Type B pancreatic cell (in vitro differentiated cells): ENCODE measurements around the gene CHAF1A. TPM values are rescaled to one million over a fixed set of nuclear protein-coding genes. Genes with fewer than 3 reads are reported as not detected.

Experiments
- DNase-seq: peaks from one replicate; pipeline ENCODE4 v3.0.0; 2021; ENCODE audit warnings: mixed read lengths; ENCODE audit not compliant: unreplicated experiment; ENCODE audit errors: extremely low spot score
- H3K27ac Mint-ChIP-seq: 2 replicates; pipeline ENCODE4 v1.8.0; 2021; ENCODE audit warnings: mild to moderate bottlenecking, mixed read lengths
- H3K27me3 Mint-ChIP-seq: 2 replicates; pipeline ENCODE4 v1.8.0; 2021; ENCODE audit warnings: mixed read lengths
- H3K36me3 Mint-ChIP-seq: 2 replicates; pipeline ENCODE4 v1.8.0; 2021; ENCODE audit warnings: mixed read lengths
- H3K4me1 Mint-ChIP-seq: one replicate; pipeline ENCODE4 v1.8.0; 2021; ENCODE audit warnings: mixed read lengths; ENCODE audit not compliant: unreplicated experiment
- H3K4me3 Mint-ChIP-seq: 2 replicates; pipeline ENCODE4 v1.8.0; 2021; ENCODE audit warnings: mild to moderate bottlenecking, mixed read lengths
- H3K9me3 Mint-ChIP-seq: 2 replicates; pipeline ENCODE4 v1.8.0; 2021; ENCODE audit warnings: mixed read lengths
- total RNA-seq: library from RNA; stranded (reverse); gene quantifications from 2 replicates; pipeline ENCODE4 v1.2.1, GENCODE V29; 2021; ENCODE audit warnings: low replicate concordance
- TF ChIP-seq, protein P1 (sequence below): fragments of 200-600 bp; sonication (generic); conservative IDR thresholded peaks from 2 replicates; pipeline ENCODE4 v1.5.0; 2021; ENCODE audit warnings: antibody characterized with exemption, mild to moderate bottlenecking

Gene CHAF1A
- total RNA-seq, 1 donor from 2014 or later: 46.3 TPM

DNA sequence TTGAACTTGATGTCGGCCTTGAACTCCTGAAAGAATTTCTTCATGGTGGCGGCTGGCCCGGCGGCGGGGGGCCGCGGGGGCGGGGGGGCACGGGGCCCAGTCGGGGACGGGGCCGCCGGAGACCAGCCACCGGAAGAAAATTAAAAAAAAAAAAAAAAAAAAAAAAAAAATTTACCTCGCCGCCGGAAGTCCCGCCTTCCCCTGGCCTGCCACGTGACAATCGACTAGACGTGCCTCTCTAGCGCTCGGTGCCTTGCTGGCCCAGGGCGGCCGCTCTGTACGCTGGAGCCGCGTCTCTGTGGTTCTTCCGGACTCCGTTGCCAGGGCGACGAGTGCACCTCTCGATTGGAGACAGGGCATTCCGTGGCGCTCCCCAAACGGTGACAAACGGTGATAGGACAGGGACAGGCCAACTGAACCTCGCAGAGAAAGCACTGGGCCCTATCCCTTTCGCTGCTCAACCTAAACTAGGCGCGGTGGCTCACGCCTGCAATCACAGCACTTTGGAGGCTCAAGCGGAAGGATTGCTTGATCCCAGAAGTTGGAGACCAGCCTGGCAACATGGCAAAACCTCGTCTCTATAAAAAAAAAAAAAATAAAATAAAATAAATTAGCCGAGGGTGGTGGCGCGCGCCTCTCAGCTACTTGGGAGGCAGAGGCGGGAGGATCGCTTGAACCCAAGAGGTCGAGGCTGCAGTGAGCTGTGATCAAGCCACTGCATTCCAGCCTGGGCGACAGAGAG is 55.4 kb downstream of the CHAF1A start, which contains the start of gene UBXN6:
UBXN6 (minus strand) TSS at position 141 of the 742 bp plus-strand sequence; CDS start at position 44, 97 bp downstream.
- no peaks in the 10 kb centered on the region for H3K27me3 Mint-ChIP-seq
- TF ChIP-seq, protein P1, sequence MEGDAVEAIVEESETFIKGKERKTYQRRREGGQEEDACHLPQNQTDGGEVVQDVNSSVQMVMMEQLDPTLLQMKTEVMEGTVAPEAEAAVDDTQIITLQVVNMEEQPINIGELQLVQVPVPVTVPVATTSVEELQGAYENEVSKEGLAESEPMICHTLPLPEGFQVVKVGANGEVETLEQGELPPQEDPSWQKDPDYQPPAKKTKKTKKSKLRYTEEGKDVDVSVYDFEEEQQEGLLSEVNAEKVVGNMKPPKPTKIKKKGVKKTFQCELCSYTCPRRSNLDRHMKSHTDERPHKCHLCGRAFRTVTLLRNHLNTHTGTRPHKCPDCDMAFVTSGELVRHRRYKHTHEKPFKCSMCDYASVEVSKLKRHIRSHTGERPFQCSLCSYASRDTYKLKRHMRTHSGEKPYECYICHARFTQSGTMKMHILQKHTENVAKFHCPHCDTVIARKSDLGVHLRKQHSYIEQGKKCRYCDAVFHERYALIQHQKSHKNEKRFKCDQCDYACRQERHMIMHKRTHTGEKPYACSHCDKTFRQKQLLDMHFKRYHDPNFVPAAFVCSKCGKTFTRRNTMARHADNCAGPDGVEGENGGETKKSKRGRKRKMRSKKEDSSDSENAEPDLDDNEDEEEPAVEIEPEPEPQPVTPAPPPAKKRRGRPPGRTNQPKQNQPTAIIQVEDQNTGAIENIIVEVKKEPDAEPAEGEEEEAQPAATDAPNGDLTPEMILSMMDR: no peak
- no peaks in the 10 kb centered on the region for H3K9me3 Mint-ChIP-seq
- H3K4me3 Mint-ChIP-seq: peak within 1 kb of the TSS; percentile 97
- peak within 1 kb of the TSS; percentile 96 for H3K27ac Mint-ChIP-seq
- H3K36me3 Mint-ChIP-seq: no peaks in the 10 kb centered on the region
- peak; percentile 98 for DNase-seq
- H3K4me1 Mint-ChIP-seq: peaks cover 8% of the 10 kb centered on the region

DNA sequence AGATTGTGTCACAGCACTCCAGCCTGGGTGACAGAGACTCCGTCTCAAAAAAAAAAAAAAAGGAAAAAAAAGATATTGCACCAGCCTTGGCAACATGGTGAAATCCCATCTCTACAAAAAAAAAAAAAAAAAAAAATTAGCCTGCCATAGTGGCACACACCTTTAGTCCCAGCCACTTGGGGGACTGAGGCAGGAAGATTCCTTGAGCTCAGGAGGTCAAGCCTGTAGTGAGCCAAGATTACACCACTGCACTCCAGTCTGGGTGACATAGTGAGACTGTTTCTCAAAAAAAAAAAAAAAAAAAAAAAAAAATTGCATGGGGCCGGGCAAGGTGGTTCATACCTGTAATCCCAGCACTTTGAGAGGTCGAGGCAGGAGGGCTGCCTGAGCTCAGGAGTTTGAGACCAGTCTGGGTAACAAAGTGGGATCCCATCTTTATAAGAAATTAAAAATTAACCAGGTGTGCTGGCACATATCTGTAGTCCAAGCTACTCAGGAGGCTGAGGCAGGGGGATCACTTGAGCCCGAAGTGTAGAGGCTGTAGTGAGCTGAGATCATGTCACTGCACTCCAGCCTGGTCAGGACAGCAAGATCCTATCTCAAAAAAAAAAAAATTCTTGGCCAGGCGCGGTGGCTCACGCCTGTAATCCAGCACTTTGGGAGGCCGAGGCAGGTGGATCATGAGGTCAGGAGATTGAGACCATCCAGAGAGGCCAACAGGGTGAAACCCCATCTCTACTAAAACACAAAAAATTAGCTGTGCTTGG is 62.6 kb downstream of the CHAF1A start:
- no peak overlapping the region for H3K4me3 Mint-ChIP-seq

DNA sequence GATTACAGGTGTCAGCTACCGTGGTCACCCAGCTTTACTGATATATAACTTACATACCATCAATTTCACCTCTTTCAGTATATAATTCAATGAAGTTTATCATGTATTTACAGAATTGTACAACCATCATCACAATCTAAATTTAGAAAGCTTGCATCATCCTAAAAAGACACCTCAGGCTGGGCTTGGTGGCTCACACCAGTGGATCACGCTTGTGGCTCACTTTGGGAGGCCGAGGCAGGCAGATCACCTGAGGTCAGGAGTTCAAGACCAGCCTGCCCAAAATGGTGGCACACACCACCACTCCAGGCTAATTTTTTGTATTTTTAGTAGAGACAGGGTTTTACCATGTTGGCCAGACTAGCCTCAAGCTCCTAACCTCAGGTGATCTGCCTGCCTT is 65.4 kb downstream of the CHAF1A start:
- no peaks in the 10 kb centered on the region for H3K27me3 Mint-ChIP-seq
- H3K4me3 Mint-ChIP-seq: no peak overlapping the region
- DNase-seq: no peak
- no peaks in the 10 kb centered on the region for H3K36me3 Mint-ChIP-seq
- no peak overlapping the region for H3K27ac Mint-ChIP-seq
- TF ChIP-seq, protein P1: no peak
- no peaks in the 10 kb centered on the region for H3K9me3 Mint-ChIP-seq
- H3K4me1 Mint-ChIP-seq: no peaks in the 10 kb centered on the region

More for the DNA sequence above, 62.6 kb downstream of the CHAF1A start:
- H3K4me1 Mint-ChIP-seq: no peaks in the 10 kb centered on the region
- no peaks in the 10 kb centered on the region for H3K27me3 Mint-ChIP-seq
- H3K36me3 Mint-ChIP-seq: no peaks in the 10 kb centered on the region
- TF ChIP-seq, protein P1: no peak
- no peaks in the 10 kb centered on the region for H3K9me3 Mint-ChIP-seq
- H3K27ac Mint-ChIP-seq: no peak overlapping the region
- DNase-seq: no peak

DNA sequence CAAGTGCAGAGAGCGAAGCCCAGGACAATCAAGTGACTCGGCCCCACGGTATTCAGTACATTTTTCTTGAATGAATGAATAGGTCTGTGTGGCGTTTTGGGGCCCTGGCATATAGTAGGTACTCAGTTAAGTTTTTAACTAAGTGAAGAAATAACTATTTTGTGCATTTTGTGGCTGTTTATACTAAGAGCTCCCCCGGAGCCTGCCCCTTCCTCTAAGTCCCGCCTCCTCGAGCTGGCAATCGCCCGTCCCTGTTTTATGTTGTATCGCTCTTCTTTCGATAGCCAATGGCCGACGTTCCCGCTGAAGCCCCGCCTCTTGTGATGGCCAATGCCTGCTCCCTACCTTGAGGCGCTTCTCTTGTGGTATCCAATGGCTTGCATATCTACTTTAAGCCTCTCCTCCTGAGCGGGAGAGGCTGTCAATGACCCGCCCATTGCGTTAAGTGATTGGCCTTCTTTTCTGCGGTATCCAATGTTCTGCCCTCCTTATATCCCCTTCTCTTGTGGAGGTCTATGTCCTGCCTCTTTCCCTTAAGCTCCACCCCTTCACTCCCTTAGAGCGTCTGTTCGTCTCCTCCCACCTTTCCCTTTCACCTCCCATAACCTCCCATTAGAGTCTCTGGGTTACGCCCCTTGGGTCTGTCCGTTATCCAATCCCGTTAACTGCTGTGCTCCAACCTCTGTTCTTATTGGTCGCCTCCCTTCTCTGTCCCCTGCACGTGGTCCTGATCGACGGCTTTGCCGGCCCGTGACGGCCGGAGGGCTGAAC is 69.1 kb downstream of the CHAF1A start:
- H3K4me1 Mint-ChIP-seq: peaks cover 8% of the 10 kb centered on the region
- no peak overlapping the region for H3K27ac Mint-ChIP-seq
- H3K36me3 Mint-ChIP-seq: peaks cover 3% of the 10 kb centered on the region
- DNase-seq: peak; percentile 97
- no peaks in the 10 kb centered on the region for H3K27me3 Mint-ChIP-seq
- H3K4me3 Mint-ChIP-seq: no peak overlapping the region
- TF ChIP-seq, protein P1: no peak
- no peaks in the 10 kb centered on the region for H3K9me3 Mint-ChIP-seq

DNA sequence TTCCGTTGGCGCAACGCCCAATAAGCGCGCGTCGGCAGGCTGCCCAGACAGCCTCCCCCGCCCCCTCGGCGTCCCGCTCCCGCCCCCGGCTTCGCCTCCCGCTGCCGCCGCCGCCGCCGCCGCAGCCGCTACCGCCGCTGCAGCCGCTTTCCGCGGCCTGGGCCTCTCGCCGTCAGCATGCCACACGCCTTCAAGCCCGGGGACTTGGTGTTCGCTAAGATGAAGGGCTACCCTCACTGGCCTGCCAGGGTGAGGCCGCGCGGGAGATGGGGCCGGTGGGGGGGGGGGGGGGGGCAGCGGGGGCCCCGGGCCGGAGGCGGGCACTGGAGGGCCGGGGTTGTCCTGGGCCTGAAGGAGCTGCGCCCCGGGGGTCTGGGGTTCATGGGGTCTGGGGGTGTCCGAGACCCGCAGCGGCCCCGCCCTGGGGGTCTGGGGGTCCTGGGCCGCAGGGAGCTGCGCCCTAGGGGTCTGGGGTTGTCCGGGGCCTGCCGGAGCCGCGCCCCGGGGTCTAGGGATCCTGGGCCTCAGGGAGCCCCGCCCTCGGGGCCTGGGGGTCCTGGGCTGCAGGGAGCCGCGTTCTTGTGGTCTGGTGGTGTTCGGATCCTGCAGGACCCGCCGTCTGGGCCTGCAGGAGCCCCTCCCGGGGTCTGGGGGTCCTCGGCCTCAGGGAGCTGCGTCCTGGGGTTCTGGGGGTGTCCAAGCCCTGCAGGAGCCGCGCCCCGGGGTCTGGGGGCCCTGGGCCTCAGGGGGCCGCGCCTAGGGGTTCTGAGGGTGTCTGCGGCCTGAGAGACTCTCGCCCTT is 69.9 kb downstream of the CHAF1A start, which contains the start of gene HDGFL2:
HDGFL2 (plus strand) TSS at position 124 of the 801 bp plus-strand sequence; CDS start at position 178, 54 bp downstream.
- H3K4me1 Mint-ChIP-seq: peaks cover 8% of the 10 kb centered on the region
- DNase-seq: no peak
- H3K9me3 Mint-ChIP-seq: no peaks in the 10 kb centered on the region
- peak within 1 kb of the TSS; percentile 92 for H3K4me3 Mint-ChIP-seq
- TF ChIP-seq, protein P1: no peak
- H3K36me3 Mint-ChIP-seq: peaks cover 5% of the 10 kb centered on the region
- H3K27ac Mint-ChIP-seq: no peak within 1 kb of the TSS
- no peaks in the 10 kb centered on the region for H3K27me3 Mint-ChIP-seq
